Measurements from ENCODE around the gene RNF115.

DNA sequence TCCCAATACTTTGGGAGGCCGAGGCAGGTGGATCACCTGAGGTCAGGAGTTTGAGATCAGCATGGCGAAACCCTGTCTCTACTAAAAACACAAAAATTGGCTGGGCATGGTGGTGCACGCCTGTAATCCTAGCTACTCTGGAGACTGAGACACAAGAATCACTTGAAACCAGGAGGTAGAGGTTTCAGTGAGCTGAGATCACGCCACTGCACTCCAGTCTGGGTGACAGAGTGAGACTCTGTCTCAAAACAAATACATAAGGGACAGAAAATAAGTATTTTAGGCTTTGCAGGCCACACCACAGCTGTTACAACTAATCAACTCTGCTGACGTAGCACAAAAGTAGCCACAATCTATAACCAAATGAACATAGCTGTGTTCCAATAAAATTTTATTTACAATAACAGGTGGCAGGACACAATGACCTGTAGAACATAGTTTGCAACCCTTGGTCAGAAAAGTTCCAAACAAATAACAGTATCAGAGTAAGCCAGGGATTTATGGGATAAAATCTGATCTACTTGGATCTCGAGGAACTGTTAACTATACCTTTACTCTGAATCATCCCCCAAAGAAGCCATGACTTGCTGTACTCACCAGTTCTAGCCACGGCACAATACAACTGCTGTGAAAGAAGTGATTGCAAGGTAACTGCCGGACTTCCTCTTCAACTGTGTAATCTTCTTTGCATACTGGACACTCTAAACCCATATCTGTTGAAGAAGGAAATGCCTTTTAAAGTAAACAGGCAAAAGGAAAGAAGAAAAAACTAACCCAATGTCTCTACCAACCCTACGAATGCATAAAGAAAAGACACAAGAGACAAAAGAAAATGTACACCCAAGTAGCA lies 76.3 kb downstream of the RNF115 start:
- TF ChIP-seq JUND (IDR thresholded peaks at IDR 0.05) (no peak), TAF1 (conservative IDR thresholded peaks at IDR 0.05) (no peak), GABPA (IDR thresholded peaks at IDR 0.05 in 1 of 2, conservative IDR thresholded peaks at IDR 0.05 in 1 of 2) (no peak), FOXA2 (IDR thresholded peaks at IDR 0.05) (no peak), RAD21 (IDR thresholded peaks at IDR 0.05) (no peak), RXRA (IDR thresholded peaks at IDR 0.05) (no peak), EGR1 (IDR thresholded peaks at IDR 0.05; ENCODE audit: low read depth in 2 of 2) (no peak), YY1 (IDR thresholded peaks at IDR 0.05) (no peak)
- TF ChIP-seq, protein P1, sequence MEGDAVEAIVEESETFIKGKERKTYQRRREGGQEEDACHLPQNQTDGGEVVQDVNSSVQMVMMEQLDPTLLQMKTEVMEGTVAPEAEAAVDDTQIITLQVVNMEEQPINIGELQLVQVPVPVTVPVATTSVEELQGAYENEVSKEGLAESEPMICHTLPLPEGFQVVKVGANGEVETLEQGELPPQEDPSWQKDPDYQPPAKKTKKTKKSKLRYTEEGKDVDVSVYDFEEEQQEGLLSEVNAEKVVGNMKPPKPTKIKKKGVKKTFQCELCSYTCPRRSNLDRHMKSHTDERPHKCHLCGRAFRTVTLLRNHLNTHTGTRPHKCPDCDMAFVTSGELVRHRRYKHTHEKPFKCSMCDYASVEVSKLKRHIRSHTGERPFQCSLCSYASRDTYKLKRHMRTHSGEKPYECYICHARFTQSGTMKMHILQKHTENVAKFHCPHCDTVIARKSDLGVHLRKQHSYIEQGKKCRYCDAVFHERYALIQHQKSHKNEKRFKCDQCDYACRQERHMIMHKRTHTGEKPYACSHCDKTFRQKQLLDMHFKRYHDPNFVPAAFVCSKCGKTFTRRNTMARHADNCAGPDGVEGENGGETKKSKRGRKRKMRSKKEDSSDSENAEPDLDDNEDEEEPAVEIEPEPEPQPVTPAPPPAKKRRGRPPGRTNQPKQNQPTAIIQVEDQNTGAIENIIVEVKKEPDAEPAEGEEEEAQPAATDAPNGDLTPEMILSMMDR (IDR thresholded peaks at IDR 0.05; ENCODE audit: low read depth, low read length, missing input control), result no peak
- TF ChIP-seq, protein P2, sequence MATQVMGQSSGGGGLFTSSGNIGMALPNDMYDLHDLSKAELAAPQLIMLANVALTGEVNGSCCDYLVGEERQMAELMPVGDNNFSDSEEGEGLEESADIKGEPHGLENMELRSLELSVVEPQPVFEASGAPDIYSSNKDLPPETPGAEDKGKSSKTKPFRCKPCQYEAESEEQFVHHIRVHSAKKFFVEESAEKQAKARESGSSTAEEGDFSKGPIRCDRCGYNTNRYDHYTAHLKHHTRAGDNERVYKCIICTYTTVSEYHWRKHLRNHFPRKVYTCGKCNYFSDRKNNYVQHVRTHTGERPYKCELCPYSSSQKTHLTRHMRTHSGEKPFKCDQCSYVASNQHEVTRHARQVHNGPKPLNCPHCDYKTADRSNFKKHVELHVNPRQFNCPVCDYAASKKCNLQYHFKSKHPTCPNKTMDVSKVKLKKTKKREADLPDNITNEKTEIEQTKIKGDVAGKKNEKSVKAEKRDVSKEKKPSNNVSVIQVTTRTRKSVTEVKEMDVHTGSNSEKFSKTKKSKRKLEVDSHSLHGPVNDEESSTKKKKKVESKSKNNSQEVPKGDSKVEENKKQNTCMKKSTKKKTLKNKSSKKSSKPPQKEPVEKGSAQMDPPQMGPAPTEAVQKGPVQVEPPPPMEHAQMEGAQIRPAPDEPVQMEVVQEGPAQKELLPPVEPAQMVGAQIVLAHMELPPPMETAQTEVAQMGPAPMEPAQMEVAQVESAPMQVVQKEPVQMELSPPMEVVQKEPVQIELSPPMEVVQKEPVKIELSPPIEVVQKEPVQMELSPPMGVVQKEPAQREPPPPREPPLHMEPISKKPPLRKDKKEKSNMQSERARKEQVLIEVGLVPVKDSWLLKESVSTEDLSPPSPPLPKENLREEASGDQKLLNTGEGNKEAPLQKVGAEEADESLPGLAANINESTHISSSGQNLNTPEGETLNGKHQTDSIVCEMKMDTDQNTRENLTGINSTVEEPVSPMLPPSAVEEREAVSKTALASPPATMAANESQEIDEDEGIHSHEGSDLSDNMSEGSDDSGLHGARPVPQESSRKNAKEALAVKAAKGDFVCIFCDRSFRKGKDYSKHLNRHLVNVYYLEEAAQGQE (IDR thresholded peaks at IDR 0.05), result no peak
- TF ChIP-seq, protein P3, sequence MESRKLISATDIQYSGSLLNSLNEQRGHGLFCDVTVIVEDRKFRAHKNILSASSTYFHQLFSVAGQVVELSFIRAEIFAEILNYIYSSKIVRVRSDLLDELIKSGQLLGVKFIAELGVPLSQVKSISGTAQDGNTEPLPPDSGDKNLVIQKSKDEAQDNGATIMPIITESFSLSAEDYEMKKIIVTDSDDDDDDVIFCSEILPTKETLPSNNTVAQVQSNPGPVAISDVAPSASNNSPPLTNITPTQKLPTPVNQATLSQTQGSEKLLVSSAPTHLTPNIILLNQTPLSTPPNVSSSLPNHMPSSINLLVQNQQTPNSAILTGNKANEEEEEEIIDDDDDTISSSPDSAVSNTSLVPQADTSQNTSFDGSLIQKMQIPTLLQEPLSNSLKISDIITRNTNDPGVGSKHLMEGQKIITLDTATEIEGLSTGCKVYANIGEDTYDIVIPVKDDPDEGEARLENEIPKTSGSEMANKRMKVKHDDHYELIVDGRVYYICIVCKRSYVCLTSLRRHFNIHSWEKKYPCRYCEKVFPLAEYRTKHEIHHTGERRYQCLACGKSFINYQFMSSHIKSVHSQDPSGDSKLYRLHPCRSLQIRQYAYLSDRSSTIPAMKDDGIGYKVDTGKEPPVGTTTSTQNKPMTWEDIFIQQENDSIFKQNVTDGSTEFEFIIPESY (IDR thresholded peaks at IDR 0.05), result no peak
- TF ChIP-seq, protein P4, sequence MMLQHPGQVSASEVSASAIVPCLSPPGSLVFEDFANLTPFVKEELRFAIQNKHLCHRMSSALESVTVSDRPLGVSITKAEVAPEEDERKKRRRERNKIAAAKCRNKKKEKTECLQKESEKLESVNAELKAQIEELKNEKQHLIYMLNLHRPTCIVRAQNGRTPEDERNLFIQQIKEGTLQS (IDR thresholded peaks at IDR 0.05), result no peak
- TF ChIP-seq, protein P5, sequence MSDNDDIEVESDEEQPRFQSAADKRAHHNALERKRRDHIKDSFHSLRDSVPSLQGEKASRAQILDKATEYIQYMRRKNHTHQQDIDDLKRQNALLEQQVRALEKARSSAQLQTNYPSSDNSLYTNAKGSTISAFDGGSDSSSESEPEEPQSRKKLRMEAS (IDR thresholded peaks at IDR 0.05), result no peak
